ENCODE measurements around the gene TSHZ2. TPM values are rescaled to one million over a fixed set of nuclear protein-coding genes. Genes with fewer than 3 reads are reported as not detected.

The TSHZ2 gene
- total RNA-seq, 1 donor from 2014 or later, result 1.2 TPM

- Histone ChIP-seq H4K20me1 (ENCODE audit: insufficient read depth, low read length) (no peaks in the 10 kb centered on the region), H3K4me2 (ENCODE audit: low read length) (no peak overlapping the region), H3K9ac (ENCODE audit: low read length) (no peak overlapping the region), H3K27ac (ENCODE audit: low read depth, low read length) (no peak overlapping the region), H3K36me3 (ENCODE audit: insufficient read depth, low read length) (no peaks in the 10 kb centered on the region), H2AFZ (ENCODE audit: low read depth, low read length) (no peak overlapping the region), H3K4me3 (ENCODE audit: insufficient read depth, low read depth, low read length) (no peak overlapping the region), H3K79me2 (ENCODE audit: insufficient read depth, low read length) (no peaks in the 10 kb centered on the region), H3K27me3 (ENCODE audit: insufficient read depth, low read length) (no peaks in the 10 kb centered on the region), H3K9me3 (ENCODE audit: insufficient read depth, low read depth, low read length) (no peaks in the 10 kb centered on the region), H3K4me1 (ENCODE audit: insufficient read depth, low read length) (no peaks in the 10 kb centered on the region)
- Mint-ChIP-seq H3K27me3 (ENCODE audit: low read depth, unreplicated experiment) (peaks cover 23% of the 10 kb centered on the region), H3K9me3 (ENCODE audit: unreplicated experiment) (no peaks in the 10 kb centered on the region), H3K4me1 (ENCODE audit: low read depth, unreplicated experiment) (no peaks in the 10 kb centered on the region), H3K4me3 (ENCODE audit: unreplicated experiment) (no peak overlapping the region), H3K36me3 (ENCODE audit: low read depth, unreplicated experiment) (no peaks in the 10 kb centered on the region), H3K27ac (ENCODE audit: unreplicated experiment) (no peak overlapping the region)
- FAIRE-seq (no peak), DNase-seq (ENCODE audit: low read depth) (no peak)
- TF ChIP-seq, protein P1, sequence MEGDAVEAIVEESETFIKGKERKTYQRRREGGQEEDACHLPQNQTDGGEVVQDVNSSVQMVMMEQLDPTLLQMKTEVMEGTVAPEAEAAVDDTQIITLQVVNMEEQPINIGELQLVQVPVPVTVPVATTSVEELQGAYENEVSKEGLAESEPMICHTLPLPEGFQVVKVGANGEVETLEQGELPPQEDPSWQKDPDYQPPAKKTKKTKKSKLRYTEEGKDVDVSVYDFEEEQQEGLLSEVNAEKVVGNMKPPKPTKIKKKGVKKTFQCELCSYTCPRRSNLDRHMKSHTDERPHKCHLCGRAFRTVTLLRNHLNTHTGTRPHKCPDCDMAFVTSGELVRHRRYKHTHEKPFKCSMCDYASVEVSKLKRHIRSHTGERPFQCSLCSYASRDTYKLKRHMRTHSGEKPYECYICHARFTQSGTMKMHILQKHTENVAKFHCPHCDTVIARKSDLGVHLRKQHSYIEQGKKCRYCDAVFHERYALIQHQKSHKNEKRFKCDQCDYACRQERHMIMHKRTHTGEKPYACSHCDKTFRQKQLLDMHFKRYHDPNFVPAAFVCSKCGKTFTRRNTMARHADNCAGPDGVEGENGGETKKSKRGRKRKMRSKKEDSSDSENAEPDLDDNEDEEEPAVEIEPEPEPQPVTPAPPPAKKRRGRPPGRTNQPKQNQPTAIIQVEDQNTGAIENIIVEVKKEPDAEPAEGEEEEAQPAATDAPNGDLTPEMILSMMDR (IDR thresholded peaks at IDR 0.05; ENCODE audit: insufficient read depth, low read depth, low read length), result no peak
Measured at GRCh38 chr20:53177687-53178086, 205.5 kb downstream of the TSHZ2 start.

DNA sequence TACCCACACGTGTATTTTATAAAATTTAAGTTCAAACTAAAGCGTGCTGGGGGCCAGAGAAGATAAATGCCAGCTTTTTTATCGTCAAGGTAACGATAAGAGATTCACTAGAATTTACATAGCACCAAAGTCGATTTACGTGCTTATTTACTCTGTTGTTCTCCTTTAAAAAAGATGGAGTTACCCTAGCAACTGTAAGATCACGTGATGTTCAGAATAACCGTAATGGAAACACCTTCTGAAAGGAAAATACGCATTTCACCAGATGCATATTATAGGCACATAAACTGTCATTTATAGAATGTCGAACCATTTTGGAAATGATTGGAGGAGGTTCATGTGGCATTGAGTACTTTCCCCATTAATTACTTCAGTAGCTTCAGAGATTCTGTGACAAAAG, 207.6 kb downstream of the TSHZ2 start:
- Histone ChIP-seq H3K79me2 (ENCODE audit: insufficient read depth, low read length) (no peaks in the 10 kb centered on the region), H3K4me3 (ENCODE audit: insufficient read depth, low read depth, low read length) (no peak overlapping the region), H3K27ac (ENCODE audit: low read depth, low read length) (no peak overlapping the region), H3K4me2 (ENCODE audit: low read length) (no peak overlapping the region), H3K27me3 (ENCODE audit: insufficient read depth, low read length) (no peaks in the 10 kb centered on the region), H3K36me3 (ENCODE audit: insufficient read depth, low read length) (no peaks in the 10 kb centered on the region), H4K20me1 (ENCODE audit: insufficient read depth, low read length) (no peaks in the 10 kb centered on the region), H3K9ac (ENCODE audit: low read length) (no peak overlapping the region), H3K9me3 (ENCODE audit: insufficient read depth, low read depth, low read length) (no peaks in the 10 kb centered on the region), H3K4me1 (ENCODE audit: insufficient read depth, low read length) (no peaks in the 10 kb centered on the region), H2AFZ (ENCODE audit: low read depth, low read length) (no peak overlapping the region)
- TF ChIP-seq, protein P1 (IDR thresholded peaks at IDR 0.05; ENCODE audit: insufficient read depth, low read depth, low read length), result no peak
- TF ChIP-seq EZH2 (IDR thresholded peaks at IDR 0.05; ENCODE audit: insufficient read depth, low read length), result no peak
- Mint-ChIP-seq H3K4me3 (ENCODE audit: unreplicated experiment) (no peak overlapping the region), H3K27me3 (ENCODE audit: low read depth, unreplicated experiment) (peaks cover 21% of the 10 kb centered on the region), H3K36me3 (ENCODE audit: low read depth, unreplicated experiment) (no peaks in the 10 kb centered on the region), H3K4me1 (ENCODE audit: low read depth, unreplicated experiment) (no peaks in the 10 kb centered on the region), H3K9me3 (ENCODE audit: unreplicated experiment) (no peaks in the 10 kb centered on the region), H3K27ac (ENCODE audit: unreplicated experiment) (no peak overlapping the region)
- DNase-seq (ENCODE audit: low read depth) (no peak), FAIRE-seq (no peak)

DNA sequence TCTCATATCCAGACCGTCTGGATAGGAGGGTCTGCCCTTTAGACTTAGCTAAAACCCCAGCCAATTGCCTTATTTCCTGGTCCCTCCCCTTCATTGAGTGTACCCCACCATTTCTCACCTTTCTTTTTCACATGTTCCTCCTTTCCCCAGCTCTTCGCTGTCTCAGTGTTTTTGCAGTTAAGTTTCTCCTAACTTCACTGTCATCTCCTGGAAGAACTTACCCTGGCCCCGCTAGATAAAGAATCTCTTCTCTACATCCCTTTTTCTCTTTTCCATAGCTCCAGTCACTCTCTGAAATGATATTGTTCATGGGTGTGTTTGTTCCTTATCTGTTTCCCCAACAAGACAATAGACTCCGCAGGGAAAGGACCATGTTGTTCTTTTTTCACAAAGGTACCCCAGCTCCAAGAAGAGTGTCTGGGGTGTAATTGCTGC, 208.8 kb downstream of the TSHZ2 start:
- TF ChIP-seq EZH2 (IDR thresholded peaks at IDR 0.05; ENCODE audit: insufficient read depth, low read length), result no peak
- TF ChIP-seq, protein P1 (IDR thresholded peaks at IDR 0.05; ENCODE audit: insufficient read depth, low read depth, low read length), result no peak
- Mint-ChIP-seq H3K4me3 (ENCODE audit: unreplicated experiment) (no peak overlapping the region), H3K36me3 (ENCODE audit: low read depth, unreplicated experiment) (no peaks in the 10 kb centered on the region), H3K27ac (ENCODE audit: unreplicated experiment) (no peak overlapping the region), H3K27me3 (ENCODE audit: low read depth, unreplicated experiment) (peaks cover 17% of the 10 kb centered on the region), H3K9me3 (ENCODE audit: unreplicated experiment) (no peaks in the 10 kb centered on the region), H3K4me1 (ENCODE audit: low read depth, unreplicated experiment) (no peaks in the 10 kb centered on the region)
- Histone ChIP-seq H3K36me3 (ENCODE audit: insufficient read depth, low read length) (no peaks in the 10 kb centered on the region), H3K27me3 (ENCODE audit: insufficient read depth, low read length) (no peaks in the 10 kb centered on the region), H3K4me3 (ENCODE audit: insufficient read depth, low read depth, low read length) (no peak overlapping the region), H3K9ac (ENCODE audit: low read length) (no peak overlapping the region), H3K27ac (ENCODE audit: low read depth, low read length) (no peak overlapping the region), H3K4me2 (ENCODE audit: low read length) (no peak overlapping the region), H3K4me1 (ENCODE audit: insufficient read depth, low read length) (no peaks in the 10 kb centered on the region), H2AFZ (ENCODE audit: low read depth, low read length) (no peak overlapping the region), H3K79me2 (ENCODE audit: insufficient read depth, low read length) (no peaks in the 10 kb centered on the region), H3K9me3 (ENCODE audit: insufficient read depth, low read depth, low read length) (no peaks in the 10 kb centered on the region), H4K20me1 (ENCODE audit: insufficient read depth, low read length) (no peaks in the 10 kb centered on the region)
- DNase-seq (ENCODE audit: low read depth), result no peak
- FAIRE-seq, result no peak

Data from astrocyte (in vitro differentiated cells and primary cell).